Stimulated activated CD8-positive, alpha-beta memory T cell treated with anti-CD3 and anti-CD28 coated beads, Interleukin-4, amount 100 ng/mL, for 48 hours (primary cell): Measurements from ENCODE around the gene SOX5.

Experiments used
- DNase-seq: peaks from one replicate; pipeline ENCODE4 v3.0.0-alpha.2; 2020

Gene SOX5

DNA sequence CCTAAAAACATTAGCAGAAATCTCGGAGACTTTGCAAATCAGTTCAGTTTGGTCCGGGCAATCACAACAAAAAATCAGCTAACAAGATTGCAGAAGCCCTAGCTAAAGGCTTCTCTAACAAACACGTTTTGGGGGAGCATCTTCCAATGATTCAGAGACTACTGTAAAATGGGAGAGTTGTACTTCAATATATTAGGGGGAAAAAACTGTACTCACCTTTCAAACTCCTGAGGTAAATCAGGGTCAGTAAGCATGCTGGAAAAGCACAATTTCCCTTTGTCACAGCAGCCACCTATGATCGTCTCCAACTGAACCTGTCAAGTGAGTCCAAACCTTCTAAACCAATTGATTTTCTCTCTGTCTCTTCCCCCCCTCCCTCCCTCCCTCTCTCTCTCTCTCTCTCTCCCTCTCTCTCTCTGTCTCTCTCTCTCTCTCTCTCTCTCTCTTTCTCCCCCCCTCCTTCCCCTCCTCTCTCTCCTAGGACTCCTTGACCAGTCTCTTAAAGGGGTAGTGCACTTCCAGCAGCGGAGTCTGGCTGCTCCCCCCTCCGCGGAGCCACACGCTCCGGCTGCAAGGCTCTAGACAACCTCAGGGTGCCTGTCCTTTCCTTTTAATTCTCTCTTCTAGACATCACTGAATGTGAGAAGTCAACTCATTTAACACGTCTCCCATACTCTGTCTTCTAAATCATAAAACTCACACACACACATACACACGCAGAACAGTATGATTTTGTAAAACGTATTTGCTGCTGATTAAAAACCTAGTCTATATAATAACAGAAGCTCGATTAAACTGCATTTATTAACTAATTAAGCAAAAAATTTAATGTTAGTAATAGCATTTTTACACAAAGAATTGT, at the start of gene SOX5:
SOX5 (minus strand) TSS at position 323 of the 862 bp plus-strand sequence; CDS start at position 254, 69 bp downstream.
- no peak for DNase-seq

DNA sequence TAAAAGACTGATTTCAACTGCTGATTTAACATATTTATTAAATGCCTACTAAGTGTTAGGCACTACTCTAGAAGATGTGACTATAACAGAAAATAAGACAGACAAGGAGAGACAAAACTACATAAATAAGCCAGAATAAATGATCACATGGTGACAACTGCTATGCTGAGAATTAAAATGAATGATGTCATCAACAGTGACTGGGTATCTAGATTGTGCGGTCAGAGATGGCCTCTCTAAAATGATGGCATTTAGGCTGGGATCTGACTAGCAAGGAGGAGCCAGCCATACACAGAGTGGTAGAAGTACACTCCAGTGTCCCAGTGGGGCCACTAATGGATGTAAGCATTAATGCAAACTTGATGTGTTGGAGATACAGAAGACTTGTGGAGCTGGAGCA, 37.6 kb upstream of the SOX5 start:
- no peak for DNase-seq

DNA sequence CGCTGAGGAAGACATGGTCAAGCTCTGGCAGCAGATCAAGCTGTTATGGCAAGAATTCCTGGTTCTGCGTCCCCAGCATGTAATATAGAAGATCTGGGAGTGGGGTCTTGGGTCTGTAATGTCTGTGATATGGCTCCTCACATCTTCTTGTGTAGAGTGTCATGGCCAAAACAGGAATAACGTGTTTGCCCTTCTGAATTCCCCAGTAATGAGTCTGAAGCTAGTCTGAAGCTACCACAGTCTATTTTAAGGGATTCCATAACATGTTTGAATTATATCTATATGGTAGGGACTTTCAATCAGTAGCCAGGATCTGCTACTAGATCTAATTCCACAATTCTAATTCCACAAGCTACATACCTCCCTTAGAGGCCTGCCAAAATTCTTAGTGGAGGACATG, 31.4 kb upstream of the SOX5 start:
- no peak for DNase-seq

DNA sequence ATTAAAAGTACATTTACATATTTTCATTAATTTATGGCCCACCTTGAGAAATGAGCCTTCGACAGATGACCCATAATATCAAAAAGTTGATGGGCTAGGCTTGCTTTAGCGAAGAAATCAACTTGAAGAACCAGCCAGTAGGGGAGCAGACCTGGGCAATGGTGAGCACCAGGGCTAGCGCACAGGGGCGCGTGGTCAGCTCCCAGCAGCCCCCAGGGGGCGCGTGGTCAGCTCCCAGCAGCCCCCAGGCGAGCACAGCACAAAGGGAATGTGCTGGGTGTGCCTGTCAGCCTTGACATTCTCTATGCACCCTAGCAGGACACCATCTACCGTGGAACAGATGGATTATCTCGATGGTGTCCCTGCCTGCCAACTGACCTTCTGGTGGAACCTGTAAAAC, 15.3 kb upstream of the SOX5 start:
- DNase-seq, result no peak

DNA sequence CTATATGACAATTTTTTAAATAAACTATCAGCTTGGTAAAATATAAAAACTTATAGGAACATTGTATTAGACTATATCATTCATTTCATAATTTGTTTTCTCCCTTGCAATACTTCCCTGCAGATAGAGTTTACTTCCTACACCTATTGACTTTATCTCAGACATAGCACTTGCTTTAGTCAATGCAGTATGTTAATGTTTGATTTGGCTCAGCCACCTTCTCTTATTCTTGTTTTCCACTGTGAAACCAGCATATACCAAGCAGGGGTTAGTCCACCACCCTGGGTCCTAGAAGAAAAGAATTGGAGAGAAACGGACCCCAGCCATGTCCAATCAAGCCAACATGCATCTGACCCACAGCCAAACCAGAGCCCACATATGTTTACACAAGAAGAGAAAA, 10.4 kb upstream of the SOX5 start:
- no peak for DNase-seq

DNA sequence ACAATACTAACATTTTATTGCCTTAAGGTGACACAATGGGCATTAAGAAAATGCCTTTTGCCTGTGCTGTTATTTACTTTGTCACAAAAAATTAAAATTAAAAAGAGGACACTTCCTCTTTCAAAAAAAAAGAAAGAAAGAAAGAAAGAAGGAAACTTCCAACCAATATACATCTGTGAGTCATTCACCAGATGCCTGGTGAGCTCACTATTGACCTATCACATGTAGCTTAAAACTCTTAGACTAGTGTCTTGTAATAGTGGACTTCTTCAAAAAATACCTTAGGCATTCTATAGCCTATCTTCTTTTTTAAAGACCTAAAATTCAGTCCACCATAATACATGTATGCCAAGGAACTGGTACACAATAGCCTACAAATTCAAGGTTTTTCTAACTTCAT, 4.9 kb upstream of the SOX5 start:
- DNase-seq, result no peak

DNA sequence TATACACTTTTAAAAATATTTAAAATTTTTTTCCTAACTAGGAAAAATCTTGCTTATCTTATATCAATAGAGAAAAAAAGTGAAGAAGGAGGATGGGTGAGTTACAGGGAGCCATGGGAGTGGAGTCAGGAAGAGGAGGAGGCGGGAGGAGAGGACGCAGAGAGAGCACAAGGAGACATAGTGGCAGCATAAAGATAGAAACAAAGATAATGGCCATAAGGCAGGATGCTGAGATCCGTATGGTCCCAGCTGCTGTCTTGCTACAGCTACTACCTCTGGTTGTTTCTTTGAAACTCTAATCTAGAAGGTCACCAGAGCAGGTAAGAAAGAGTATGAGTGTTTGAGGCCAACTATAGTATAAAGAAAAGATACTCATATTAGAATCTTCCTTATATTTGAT, 2.6 kb upstream of the SOX5 start:
- DNase-seq, result no peak

DNA sequence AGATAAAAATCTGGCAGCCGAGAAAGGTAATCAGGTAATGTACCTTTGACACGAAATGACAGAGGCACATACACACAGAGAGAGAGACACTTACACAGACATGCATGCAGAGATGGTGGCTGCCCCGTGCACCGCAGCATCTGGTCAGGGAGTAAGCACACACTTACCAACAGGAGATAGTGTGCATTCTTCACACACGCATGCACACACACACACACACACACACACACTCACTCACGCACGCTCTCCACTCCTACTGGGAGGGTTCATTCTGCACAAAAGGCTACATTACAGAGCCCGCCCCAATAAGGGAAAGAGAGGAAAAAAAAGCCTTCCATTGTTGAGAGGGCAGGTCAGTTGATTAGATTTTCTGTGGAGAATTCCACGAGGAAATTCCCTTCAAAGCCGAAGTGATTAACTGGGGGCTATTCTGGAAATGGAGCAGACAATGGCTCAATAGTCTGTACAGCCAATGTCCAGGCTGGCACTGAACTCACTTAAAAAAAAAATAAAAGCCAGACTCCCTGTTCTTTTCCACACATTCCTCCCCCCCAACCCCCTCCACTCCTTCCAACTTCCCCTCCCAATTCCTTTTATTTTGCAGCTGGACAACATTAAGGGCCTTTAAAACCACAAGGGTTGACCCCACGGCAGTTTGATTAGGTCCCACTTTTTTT, 1.4 kb upstream of the SOX5 start:
- DNase-seq, result no peak

DNA sequence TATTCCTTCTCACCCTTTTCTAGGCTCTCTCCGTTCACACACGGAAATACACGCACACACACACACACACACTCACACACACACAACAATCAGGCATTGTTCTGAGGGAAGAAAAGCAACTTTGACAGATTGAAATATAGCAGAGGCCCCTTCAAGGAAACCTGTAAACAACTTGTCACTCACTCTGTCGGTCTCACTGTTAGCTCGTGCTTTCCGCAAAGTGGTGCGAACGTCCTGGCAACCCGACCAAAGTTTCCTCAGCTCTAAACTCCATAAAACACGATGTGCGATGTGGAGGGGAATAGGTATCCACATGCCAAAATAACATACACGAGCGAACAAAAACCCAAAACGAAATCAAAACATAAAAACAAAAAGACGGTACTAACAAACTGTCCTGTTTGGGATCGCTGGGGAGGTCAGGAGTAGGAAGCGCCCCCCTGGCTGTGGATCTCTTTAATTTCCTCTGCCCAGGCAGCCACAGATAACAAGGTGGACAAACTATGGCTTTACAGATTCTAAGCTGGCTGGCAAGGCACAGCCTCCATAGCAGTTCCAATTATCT, 822 bp upstream of the SOX5 start:
- DNase-seq, result no peak

DNA sequence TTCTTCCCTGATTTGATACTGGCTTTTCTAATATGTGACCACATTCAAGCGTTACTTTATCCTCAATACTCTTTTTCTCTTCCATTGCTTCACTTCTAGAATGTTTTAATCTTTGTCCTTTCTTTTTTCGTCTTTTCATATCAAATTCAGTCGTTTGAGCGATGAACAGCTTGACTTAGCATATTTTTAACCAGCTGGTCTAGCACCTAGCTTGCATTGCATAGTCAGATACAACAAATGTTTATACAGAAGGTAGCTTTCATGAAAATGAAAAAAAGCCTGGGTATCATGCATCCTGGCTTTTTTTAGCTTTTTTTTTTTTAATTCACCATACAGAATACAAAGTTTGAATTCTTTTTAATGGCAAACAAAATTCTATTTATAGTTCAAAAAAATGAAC, 1.2 kb downstream of the SOX5 start:
- no peak for DNase-seq

DNA sequence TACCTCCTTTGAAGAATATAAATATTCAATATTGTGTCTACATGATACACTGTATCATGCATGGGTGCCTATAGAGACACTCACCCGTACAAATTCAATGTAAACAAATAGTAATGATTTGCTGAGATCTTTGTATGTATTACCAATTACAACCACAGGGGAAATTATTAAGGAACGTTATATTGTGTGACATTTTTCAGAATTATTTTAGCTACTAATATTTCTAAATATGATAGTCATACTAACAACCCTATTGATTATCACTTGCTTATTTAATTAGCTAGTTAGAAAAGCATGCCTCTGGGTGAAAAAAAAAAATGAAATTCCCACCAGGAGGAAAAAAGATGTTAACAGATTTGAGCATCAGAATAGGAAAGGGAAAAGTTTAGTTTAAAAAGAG, 2.1 kb downstream of the SOX5 start:
- no peak for DNase-seq

DNA sequence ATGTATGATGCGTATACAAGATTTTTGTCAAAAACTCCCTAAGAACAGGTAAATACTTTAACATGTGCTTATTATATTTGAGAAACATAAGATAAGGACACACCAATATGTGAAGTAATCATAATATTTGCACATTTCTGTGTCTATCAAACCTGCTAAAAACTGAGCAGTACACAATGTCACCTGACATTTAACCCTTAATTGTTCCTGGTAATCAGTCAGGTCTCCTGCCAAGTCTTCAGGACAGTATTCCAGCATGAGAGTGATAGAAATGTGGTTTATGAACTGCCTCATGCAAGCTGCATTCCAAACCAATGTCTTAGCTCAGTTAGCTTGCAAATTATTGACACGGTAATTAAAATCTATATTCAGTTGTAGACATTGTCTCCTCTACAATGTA, 4.2 kb downstream of the SOX5 start:
- no peak for DNase-seq

DNA sequence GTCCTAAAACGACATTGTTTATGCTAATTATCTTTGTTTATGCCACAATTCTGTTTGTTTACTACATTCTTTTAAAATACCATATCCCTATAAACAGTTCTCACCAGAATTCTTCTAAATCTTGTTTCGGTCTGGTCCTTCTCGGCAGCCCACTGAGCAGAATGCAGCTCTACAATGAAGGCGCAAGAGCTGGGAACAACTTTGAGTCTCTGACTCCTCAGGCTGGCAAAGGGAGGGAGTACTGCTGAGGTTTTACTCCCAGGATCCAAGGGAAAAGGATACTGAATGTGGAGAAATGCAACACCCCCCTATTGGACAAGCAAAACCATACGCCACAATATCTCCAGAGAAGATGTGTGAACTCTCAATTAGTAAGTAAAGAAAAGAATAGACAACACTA, 5.4 kb downstream of the SOX5 start:
- no peak for DNase-seq

DNA sequence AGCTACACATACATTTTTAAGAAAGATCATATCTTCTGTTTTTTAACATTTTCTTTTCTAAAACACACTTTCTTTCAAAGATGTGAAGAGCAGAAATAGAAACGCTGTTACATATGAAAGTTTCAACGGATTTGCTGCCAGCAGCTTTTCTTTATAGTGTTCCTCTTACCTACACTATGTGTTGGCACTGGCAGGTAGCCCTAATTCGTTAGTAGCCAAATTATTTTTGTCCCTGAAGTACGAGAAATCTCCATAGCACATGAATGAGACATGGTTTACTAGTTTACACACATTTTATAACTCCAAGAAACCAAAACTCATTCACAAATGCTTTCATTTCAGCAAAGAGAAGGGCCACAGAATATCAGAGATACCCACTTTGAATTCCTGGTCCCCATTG, 6.6 kb downstream of the SOX5 start:
- DNase-seq, result no peak

DNA sequence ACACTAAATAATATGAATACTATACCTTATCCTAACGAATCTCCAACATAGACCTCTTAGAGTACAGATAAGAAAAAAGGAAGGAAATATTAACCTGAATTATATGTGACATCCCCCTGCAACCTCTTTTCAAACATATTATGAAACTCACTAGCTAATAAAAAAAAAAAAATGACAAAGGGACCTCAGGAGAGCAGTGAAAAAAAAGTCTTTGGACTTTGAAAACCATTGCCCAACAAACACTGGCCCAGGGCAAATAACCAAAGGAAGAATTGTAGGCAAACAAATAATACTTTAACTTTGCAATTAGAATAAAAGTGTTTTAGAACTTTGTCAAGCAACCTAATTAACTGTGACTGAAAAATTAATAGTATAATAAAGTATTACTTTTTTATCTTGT, 7.7 kb downstream of the SOX5 start:
- no peak for DNase-seq

DNA sequence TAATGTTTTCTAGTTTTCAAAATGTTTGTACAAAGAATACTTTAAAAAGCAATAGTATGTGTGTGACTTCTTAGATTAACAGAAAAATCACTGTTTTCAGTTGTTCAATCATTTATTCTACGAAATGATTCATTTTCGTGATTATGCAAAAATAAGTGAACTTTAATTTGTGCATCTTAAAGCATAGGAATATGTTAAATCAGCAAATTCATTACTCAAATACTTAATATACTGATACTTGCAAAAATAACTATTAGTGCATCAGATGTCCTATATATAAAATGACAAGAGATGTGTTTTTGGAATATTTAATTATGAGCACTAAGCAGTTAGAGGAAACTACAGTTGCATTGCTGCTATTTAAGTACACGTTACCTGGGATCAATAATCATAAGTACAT, 11.0 kb downstream of the SOX5 start:
- no peak for DNase-seq

DNA sequence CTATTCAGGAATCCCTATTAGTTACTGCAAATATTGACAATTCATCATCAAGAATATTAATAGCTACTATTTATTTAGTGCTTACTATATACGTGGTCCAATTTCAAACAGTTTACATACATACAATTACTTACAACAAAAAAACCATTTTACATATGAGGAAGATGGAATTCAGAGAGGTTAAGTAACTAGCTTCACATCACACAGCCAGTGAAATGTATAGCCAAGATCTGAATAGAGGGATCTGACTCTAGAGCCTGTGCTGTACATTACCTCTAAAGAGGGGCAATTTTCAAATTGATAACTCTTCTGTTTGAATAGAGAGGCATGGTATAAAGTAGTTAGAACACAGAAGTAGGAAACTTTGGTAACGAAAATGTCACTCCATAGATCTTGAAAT, 18.3 kb downstream of the SOX5 start:
- no peak for DNase-seq

DNA sequence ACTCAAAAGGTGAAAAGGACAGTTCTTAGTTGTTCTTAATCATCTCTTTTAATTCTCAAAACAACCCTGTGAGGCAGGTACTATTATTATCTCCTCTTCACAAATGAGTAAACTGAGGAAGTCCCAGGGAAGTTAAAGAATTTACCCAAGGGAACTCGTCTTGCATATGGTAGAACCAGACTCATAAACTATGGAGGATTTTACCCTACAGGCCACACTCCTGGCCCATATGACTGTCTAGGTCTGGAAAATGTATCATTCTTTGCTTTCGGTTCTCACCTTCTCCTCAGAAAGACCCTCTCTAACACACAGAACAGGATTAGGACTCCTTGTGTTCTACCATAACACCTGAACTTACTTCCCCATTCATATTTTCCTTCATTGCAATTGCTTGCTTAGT, 18.9 kb downstream of the SOX5 start:
- no peak for DNase-seq

DNA sequence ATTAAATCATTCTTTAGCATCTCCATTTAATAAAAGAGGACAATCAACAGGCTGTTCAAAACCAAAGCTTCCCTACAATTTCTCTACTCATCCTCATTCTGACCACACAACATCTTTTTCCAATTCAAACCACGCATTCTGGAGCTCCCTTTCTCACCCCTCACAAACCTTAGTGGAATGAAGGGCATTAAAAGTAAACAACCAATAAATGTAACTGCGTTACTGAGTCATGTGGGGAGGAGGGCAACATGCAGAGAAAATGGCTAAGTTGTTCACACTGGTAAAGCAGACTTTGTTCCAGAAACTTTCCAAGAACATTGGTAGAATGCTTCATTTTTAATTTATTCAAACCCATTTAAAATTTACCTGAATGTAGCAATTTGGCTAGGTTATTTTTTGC, 19.6 kb downstream of the SOX5 start:
- DNase-seq, result no peak

DNA sequence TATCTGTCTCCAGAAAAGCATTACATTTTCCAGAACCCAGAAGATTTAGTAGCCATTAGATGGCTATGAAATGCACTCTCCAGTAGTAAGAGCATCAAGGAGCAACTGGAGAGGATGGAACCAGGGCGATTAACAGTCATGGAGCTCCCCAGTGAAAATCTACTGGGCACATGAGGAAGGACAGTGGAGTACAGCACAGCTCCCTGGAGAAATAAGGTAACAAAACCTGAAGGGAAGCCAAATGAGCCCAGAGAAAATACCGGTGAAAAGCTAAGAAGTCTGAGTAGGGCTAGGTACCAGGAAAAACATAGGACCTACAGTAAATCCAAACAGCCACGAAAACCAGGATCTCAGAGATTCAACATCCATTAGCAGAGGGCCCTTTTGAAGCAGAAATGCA, 21.6 kb downstream of the SOX5 start:
- no peak for DNase-seq

DNA sequence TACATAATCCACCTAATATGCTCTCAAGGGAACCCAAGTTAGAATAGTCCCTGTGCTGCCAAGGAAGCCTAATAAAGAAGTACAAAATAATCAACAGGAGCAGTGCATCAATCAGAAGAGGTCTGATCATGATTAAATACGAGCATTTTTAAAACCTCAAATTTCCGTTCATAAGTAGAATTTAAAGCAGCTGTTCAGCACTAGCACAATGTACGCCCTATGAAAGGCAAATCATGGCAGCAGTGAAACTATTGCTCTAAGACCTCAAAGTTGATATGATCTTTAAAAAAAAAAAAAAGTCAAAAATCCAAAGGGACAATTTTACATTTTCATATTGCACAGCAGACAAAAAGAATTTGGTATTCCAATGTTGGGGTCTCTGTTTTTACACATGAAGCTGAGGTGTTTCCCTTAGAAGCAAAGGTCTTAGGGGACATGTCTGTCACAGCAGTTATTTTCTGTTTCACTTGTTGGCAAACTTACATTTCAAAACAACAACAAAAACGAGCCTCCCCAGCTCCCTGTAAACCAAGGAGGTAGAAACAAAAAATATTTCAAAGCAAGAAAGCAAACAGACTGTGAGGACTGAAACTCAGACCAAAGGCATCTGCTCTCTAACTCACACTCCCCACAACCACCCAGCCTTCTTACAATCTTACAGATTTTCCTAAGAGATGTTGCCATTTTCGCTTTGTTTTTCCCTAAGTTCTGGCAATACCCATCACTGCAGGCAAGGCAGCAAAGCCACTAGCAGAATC, 28.2 kb downstream of the SOX5 start:
- no peak for DNase-seq

DNA sequence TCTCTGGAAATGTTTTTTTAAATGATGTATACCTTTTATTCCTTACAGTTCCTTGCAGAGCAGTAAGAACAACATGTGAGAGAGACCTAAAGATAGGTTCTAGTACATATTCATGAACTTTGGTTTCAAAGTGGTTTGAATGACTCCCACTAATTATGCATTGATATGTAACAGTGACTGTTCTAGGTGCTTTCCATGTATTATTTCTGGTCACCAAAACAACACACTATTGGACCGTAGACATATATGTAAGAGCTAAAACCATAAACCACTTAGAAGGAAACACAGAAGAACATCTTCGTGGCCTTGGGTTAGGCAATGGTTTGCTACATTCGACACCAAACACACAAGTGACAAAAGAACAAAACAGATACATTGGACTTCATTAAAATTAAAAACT, 37.9 kb downstream of the SOX5 start:
- DNase-seq, result no peak

DNA sequence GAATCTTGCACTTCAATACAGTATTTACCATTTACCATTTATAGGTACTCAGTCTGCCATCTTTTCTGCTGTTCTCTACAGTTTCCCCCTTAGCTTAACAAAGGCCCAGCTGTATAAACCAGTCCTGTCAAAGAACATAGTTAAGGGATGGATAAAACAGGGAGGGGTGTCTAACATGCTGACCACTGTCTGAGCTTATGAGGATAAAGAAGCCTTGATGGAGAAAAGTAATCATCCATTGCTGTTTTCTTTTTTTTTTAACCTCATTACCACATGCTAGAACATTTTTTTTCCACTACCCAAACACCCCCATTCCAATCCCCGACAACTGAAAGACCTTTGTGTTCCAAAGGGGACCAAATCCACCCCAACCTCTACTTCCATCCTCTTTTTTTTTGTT, 39.9 kb downstream of the SOX5 start:
- DNase-seq, result no peak

DNA sequence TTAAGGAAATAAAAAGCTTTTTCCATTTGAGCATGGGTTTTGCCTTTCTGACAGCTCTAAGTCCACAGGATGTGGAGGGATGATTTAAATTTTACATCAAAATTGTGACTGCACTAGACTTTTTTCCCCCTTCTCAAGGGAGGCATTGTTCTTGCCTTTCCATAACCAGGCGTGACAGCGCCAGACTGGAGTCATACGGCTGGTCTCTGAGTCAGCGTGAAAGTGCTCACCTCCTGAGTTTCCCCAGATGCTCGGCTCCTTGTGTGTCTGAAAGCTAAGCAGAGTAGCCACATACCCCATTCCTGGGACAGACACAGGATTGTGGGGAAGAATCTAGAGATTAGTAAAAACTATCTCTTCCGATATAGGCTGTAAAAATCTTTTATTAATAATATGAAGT, 43.1 kb downstream of the SOX5 start:
- DNase-seq, result no peak
